Endothelial cell of hepatic sinusoid (primary cell): Measurements from ENCODE around the gene FGD3.

Experiments
- in situ Hi-C: cut with HindIII; loops from 2 replicates; pipeline ENCODE4 v1.10.0; 2017; ENCODE audit warnings: low sequenced_read_pairs

The FGD3 gene

DNA sequence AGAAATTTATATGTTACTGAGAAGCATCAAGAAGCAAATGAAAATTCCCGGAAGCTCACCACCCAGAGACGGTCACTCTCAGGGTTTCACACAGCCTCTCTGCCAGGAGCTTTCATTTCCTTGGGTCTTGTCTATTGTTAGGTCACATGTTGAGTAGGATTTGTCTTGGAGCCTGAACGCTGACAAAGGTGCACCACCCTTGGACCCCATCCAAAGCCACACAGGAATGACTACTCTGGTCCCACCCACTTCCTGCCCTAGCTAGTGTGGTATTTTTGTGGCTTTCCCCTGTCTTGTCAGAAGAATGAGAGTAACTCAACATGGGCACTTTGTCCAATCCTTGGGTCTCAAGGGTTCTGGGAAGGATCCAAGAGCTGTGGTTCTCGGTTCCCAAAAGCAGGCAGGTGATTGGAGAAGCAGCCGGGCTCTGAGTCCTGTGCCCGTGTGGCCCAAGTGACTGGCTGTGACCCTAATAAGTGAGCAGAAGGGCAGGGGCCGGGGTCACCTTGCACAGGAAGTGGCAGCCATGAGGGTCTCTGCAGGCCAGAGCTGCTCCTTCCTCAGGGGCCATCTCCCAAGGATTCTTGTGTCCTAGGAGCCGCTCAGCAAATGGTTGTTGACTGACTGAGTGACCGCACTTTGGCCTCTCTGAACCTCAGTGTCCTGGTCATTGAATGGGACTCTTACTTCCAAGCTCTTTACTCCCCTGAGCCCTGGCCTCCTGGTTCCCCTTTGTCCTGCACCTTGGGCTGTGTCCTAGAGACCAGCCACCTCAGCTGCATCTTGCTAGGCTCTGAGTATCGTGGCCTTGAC lies 6.9 kb downstream of the FGD3 start:
- in situ Hi-C loops, result no loop called here

DNA sequence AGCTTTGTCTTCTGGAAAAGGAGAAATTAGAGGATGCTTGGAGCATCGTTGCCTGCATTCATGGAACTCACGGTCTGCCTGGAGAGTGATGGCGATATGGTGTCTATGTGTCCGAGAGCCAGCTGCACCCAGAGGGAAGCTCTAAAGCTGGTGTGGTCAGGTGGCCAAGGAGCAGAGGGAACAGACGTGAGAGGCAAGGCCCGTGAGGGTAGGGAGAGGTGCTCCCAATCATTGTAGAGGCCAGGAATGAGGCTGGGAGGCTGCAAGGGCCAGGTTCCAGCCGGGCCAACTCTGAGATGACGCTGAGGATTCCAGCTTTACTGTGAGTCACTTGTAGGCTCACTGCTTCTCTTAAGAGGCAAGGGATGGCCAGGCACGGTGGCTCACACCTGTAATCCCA lies 7.6 kb downstream of the FGD3 start:
- in situ Hi-C loops, result no loop called here

DNA sequence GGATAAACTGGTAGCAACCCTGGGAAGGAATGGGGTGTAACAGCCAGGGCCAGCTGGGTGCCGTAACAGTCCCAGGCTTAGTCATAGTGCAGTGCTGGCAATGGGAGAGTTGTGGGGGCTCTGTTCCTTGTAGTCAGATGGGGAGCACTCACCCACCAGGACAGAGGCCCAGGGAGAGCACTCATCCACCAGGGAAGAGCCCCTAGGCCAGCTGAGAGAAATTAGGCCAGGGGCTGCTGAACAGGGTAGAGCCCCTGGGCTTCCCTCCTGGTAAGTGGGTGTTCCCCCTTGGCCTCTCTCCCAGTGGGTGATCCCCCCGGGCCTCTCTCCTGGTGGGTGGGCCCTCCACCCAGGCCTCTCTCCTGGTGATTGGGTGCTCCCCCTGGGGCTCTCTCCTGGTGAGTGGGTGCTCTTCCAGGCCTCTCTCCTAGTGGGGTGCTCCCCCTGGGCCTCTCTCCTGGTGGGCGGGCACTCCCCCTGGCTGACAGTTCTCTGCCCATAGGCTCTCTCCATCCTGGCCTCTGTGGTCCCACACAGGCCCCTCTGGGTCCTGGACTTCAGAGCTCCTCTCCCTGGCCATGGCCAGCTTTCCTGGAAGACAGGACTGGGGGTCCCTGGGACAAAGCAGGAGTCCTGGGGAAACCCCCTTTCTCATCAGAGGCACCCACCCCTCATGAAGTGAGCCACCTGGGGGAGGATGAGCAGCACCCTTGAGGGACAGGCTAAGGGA lies 13.4 kb downstream of the FGD3 start:
- in situ Hi-C loops, result no loop called here

GRCh38 chr9:92961627-92962302 lies 14.4 kb downstream of the FGD3 start:
- in situ Hi-C loops, result no loop called here

DNA sequence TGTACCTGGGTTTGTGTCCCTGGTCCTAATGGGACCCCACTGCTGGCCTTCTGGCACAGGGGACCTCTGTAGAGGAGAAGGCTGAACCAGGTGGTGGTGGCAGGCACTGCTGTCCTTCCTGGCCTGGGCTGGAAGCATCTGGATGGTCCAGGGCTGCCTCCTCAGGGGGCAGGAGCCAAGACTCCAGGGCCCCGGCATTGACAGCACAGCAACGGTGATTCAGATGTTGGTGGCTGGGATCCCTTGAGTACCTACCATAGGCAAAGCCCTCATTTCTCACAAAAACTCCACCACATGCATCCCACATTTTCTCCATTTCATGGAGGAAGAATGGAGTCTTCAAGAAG lies 15.0 kb downstream of the FGD3 start:
- in situ Hi-C loops, result no loop called here

DNA sequence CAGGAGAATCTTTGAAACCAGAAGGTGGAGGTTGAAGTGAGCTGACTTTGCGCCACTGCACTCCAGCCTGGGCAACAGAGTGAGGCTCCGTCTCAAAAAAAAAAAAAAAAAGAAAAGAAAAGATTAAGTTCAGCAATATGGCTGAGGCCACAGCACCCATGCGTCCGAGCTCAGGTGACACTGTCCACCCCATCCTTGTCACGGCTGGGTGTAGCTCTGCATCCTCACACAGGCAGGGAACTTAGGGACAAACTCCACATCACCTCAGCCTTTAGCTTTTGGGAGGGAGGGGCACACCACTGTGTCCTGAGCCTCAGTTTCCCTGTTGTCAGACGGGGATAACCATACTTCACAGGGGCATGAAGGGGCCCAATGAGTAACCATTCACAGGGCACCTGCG lies 15.5 kb downstream of the FGD3 start:
- in situ Hi-C loops, result no loop called here

DNA sequence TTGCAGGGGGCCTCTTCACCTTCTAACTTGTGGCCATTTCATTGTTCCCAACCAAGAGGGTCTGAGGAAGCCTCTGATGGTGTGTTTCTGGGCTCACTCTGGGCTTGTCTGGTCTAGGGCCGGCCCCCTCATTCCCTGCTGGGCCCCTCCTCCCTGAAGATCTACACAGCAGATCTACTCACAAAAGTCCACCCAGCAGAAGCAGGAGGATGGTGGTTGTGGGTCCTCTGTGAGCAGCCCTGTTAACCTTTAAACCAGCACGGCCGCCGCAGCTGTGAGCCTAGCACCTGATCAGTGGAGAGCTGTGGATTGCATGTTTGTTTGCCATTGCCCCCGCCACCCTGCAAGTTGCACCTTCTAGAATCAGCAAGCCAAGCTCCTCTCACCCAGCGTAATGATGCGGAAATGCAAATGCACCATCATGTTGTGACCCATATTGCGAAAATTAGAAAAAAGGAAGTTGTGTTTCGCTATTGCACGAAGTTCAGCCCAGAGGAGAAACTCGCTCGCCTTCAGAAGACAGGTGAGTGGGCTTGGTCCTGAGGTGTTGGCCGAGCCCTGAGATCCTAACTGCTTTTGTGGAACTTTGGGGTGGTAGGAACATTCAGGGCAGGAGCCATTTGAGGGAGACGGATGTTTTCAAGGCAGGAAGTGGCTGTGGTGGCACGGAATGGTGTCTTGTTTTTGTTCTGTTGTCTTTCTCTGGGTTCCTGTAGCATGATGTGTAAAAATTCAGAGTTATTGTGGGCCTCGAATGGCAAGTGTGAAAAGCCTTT lies 16.7 kb downstream of the FGD3 start:
- in situ Hi-C loops, result no loop called here

- in situ Hi-C loops, result no loop called here
Measured at GRCh38 chr9:92964607-92965060, 17.3 kb downstream of the FGD3 start.

- in situ Hi-C loops, result no loop called here
Measured at GRCh38 chr9:92965061-92965758, 17.9 kb downstream of the FGD3 start.

GRCh38 chr9:92965759-92966517 lies 18.6 kb downstream of the FGD3 start:
- in situ Hi-C loops, result no loop called here

- in situ Hi-C loops, result no loop called here
Measured at GRCh38 chr9:92966518-92966800, 19.1 kb downstream of the FGD3 start.

- in situ Hi-C loops, result no loop called here
Measured at GRCh38 chr9:92968081-92968480, 20.8 kb downstream of the FGD3 start.

GRCh38 chr9:92969516-92970466 lies 22.5 kb downstream of the FGD3 start:
- in situ Hi-C loops, result no loop called here

DNA sequence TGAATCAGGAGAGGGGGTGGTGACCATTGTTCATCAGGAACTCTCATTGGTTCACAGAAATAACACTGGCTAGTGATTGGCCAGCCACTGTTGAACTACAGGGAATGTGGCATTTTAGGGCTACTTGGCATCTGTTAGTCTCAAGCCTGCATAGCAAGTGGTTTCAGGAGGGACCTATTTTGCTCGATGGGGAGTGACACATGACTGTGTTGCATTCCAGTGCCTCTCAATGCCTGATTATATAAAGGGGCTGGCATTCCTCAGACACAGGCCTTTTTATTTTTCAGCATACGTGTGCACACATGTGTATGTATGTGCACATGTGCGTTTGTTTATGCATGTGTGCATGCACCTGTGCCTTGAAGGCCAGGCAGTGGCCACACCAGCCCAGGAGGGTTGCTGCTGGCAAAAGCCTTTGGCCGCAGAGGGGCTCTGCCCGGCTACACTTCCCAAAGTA lies 23.2 kb downstream of the FGD3 start:
- in situ Hi-C loops, result no loop called here

- in situ Hi-C loops, result no loop called here
Measured at GRCh38 chr9:92971121-92971520, 23.8 kb downstream of the FGD3 start.

GRCh38 chr9:92971776-92972175 lies 24.5 kb downstream of the FGD3 start:
- in situ Hi-C loops, result no loop called here

DNA sequence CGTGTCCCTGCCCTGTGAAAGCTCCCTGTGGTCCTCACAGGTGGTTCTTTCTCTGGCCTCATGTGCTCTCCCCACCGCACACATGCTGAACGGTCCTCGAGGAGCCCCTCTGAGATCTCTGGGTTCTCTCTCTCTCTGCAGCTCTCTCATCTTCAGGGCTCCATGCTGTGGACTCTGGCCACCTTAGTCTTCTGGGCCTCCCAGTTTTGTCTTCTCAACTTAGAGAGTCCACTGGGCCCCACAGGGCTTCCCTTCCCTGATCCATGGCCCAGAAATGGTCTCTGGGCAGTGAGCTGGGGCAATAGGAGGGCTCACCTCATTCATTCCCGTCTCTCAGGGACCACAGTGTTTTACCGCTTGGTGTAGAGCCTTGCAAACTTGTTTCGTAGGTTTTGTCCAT lies 26.4 kb downstream of the FGD3 start:
- in situ Hi-C loops, result no loop called here

GRCh38 chr9:92974161-92974661 lies 26.9 kb downstream of the FGD3 start:
- in situ Hi-C loops, result no loop called here
